Measurements from ENCODE around the gene PHACTR1. TPM values are rescaled to one million over a fixed set of nuclear protein-coding genes. Genes with fewer than 3 reads are reported as not detected.

PHACTR1 gene
- total RNA-seq, 5 donors from 2014 or later (not counting 1 experiment from before 2014, with no cell fraction given) = 0.63 to 2.6 (median 1.1) TPM

DNA sequence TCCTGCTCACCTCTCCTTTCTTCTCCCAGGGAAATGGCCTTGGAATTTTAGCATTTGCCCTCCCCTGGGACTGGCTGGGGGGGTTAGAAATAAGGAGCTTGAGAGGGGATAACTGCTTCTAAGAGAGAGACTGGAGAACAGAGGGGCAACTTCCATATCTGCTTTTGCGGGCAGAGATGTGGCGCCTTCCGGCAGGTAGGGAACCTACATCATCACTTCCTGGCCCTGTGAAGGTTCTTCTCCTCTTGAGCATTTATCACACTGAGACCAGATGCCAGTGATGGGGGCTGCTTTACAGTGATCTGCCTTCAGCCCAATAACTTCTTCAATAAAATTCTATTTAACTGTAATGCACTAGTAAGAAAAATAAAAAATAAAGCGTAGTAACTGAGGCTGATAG lies 563.7 kb downstream of the PHACTR1 start:
- H3K4me1 ChIP-seq (ENCODE audit: control insufficient read depth in 1 of 2, extremely low read depth in 1 of 2, insufficient read depth in 2 of 2, low read length in 2 of 2) = peaks cover 4 to 6% of the 10 kb centered on the region in 2 experiments
- WGBS (ENCODE audit: insufficient coverage) = no CpG with 5 or more reads among the region's 4 CpGs
- ATAC-seq (replicated peaks in 1 of 4) (peak in 1 of 4 experiments; percentile 71), DNase-seq (peak in 4 of 35 experiments; percentile 7 to 29 (median 14))
- H3K4me3 ChIP-seq (ENCODE audit: control insufficient read depth in 1 of 2, extremely low read depth in 1 of 2, low read length in 1 of 2) = no peak overlapping the region
- ChIA-PET POLR2A (no interaction called here), CTCF (no interaction called here)
- no peaks in the 10 kb centered on the region for H3K36me3 ChIP-seq (ENCODE audit: control insufficient read depth in 2 of 2, extremely low read depth in 1 of 2, insufficient read depth in 1 of 2, low read length in 1 of 2)
- no peak overlapping the region for H3K27ac ChIP-seq (ENCODE audit: low read length)
- Mint-ChIP-seq H3K36me3 (peaks cover 14% of the 10 kb centered on the region), H3K9me3 (no peaks in the 10 kb centered on the region), H3K4me3 (no peak overlapping the region), H3K27me3 (no peaks in the 10 kb centered on the region), H3K27ac (no peak overlapping the region), H3K4me1 (peaks cover 4 to 5% (median 5%) of the 10 kb centered on the region in 3 donors)
- H3K9me3 ChIP-seq = no peaks in the 10 kb centered on the region
- H3K27me3 ChIP-seq (replicated peaks in 1 of 2; ENCODE audit: control insufficient read depth in 2 of 2, extremely low read depth in 1 of 2, insufficient read depth in 2 of 2, low read length in 1 of 2) = no peaks in the 10 kb centered on the region

DNA sequence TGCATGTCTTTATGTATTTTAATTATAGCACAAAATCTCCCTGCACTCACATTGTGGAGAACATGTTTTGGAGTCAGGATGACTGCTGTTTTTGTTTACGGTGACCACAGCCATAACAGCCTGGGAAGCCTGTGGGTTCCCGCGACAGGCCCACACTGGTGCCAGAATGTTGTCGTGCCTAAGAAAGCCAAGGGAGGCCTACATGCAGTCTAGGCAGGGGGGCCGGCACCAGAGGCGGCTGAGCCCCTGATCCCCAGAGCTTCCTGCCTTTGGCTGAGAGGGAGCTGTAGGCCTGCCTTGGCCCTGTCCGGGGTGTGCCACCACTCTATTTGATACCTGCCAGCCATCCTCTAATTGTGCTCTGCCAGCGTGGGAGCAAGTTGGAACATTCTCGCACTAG lies 565.1 kb downstream of the PHACTR1 start:
- Mint-ChIP-seq H3K4me1 (peaks cover 2 to 5% (median 5%) of the 10 kb centered on the region in 3 donors), H3K36me3 (peaks cover 22% of the 10 kb centered on the region)
- WGBS (ENCODE audit: insufficient coverage) = 96% methylated on average over 9 of the region's 9 CpGs

DNA sequence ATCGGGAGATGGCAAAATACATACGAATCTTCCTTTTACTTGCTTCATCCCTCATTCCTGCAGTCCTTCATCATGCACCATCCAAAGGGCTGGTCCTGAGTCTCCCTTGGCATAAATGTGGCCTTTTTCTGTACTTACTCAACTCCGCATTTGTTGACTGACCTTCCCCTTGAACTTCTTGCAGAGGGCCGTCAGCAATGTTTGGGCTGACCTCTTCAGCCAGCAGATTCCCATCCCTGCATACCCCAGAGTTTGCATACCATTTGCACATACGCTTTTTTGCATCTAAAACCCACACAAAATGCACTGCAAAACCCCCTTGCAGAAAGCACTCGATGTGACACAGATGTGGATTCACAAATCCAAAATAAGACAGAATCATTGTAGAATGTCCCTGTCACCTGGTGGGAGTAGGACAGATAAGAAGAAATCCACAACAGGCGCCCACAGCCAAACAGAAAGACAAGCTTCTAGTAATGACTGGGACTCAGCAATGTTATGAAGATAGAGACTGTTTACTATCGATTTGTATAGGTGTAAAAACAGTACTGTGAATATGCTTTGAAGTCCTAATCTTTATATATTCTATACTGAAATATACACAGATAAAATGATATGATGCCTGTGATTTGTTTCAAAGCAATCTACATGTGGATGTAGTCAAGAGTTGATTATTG lies 566.0 kb downstream of the PHACTR1 start:
- no peak overlapping the region for H3K4me3 Mint-ChIP-seq
- POLR2A ChIA-PET = no interaction called here
- no peak for ATAC-seq (replicated peaks in 1 of 4)
- DNase-seq = no peak
- Histone ChIP-seq H3K4me1 (ENCODE audit: control insufficient read depth in 1 of 2, extremely low read depth in 1 of 2, insufficient read depth in 2 of 2, low read length in 2 of 2) (peaks cover 4 to 6% of the 10 kb centered on the region in 2 experiments), H3K36me3 (ENCODE audit: control insufficient read depth in 2 of 2, extremely low read depth in 1 of 2, insufficient read depth in 1 of 2, low read length in 1 of 2) (no peaks in the 10 kb centered on the region), H3K4me3 (ENCODE audit: control insufficient read depth in 1 of 2, extremely low read depth in 1 of 2, low read length in 1 of 2) (no peak overlapping the region), H3K27me3 (replicated peaks in 1 of 2; ENCODE audit: control insufficient read depth in 2 of 2, extremely low read depth in 1 of 2, insufficient read depth in 2 of 2, low read length in 1 of 2) (no peaks in the 10 kb centered on the region), H3K27ac (ENCODE audit: low read length) (no peak overlapping the region), H3K9me3 (no peaks in the 10 kb centered on the region)
- no peak overlapping the region for H3K27ac Mint-ChIP-seq
- 95% methylated on average over 2 of the region's 8 CpGs for WGBS (ENCODE audit: insufficient coverage)
- no peaks in the 10 kb centered on the region for H3K27me3 Mint-ChIP-seq
- peaks cover 19% of the 10 kb centered on the region for H3K36me3 Mint-ChIP-seq
- peaks cover 2 to 5% (median 5%) of the 10 kb centered on the region in 3 donors for H3K4me1 Mint-ChIP-seq
- CTCF ChIA-PET = no interaction called here
- H3K9me3 Mint-ChIP-seq = peaks cover 0 to 10% (median 6%) of the 10 kb centered on the region in 3 donors

More for the DNA sequence above, 565.1 kb downstream of the PHACTR1 start:
- DNase-seq = no peak
- peaks cover 4 to 6% of the 10 kb centered on the region in 2 experiments for H3K4me1 ChIP-seq (ENCODE audit: control insufficient read depth in 1 of 2, extremely low read depth in 1 of 2, insufficient read depth in 2 of 2, low read length in 2 of 2)
- H3K36me3 ChIP-seq (ENCODE audit: control insufficient read depth in 2 of 2, extremely low read depth in 1 of 2, insufficient read depth in 1 of 2, low read length in 1 of 2) = no peaks in the 10 kb centered on the region
- no peak overlapping the region for H3K4me3 Mint-ChIP-seq
- no peak overlapping the region for H3K4me3 ChIP-seq (ENCODE audit: control insufficient read depth in 1 of 2, extremely low read depth in 1 of 2, low read length in 1 of 2)
- no peaks in the 10 kb centered on the region for H3K27me3 ChIP-seq (replicated peaks in 1 of 2; ENCODE audit: control insufficient read depth in 2 of 2, extremely low read depth in 1 of 2, insufficient read depth in 2 of 2, low read length in 1 of 2)
- no peak overlapping the region for H3K27ac Mint-ChIP-seq
- ATAC-seq (replicated peaks in 1 of 4) = no peak
- ChIA-PET POLR2A (no interaction called here), CTCF (no interaction called here)
- H3K27ac ChIP-seq (ENCODE audit: low read length) = no peak overlapping the region
- H3K27me3 Mint-ChIP-seq = no peaks in the 10 kb centered on the region
- H3K9me3 Mint-ChIP-seq = peaks cover 0 to 10% (median 0%) of the 10 kb centered on the region in 3 donors
- H3K9me3 ChIP-seq = no peaks in the 10 kb centered on the region

GRCh38 chr6:13283331-13283730 lies 566.8 kb downstream of the PHACTR1 start:
- Histone ChIP-seq H3K4me3 (ENCODE audit: control insufficient read depth in 1 of 2, extremely low read depth in 1 of 2, low read length in 1 of 2) (no peak overlapping the region), H3K9me3 (no peaks in the 10 kb centered on the region), H3K36me3 (ENCODE audit: control insufficient read depth in 2 of 2, extremely low read depth in 1 of 2, insufficient read depth in 1 of 2, low read length in 1 of 2) (no peaks in the 10 kb centered on the region), H3K27ac (ENCODE audit: low read length) (no peak overlapping the region), H3K4me1 (ENCODE audit: control insufficient read depth in 1 of 2, extremely low read depth in 1 of 2, insufficient read depth in 2 of 2, low read length in 2 of 2) (peaks cover 4 to 6% of the 10 kb centered on the region in 2 experiments), H3K27me3 (replicated peaks in 1 of 2; ENCODE audit: control insufficient read depth in 2 of 2, extremely low read depth in 1 of 2, insufficient read depth in 2 of 2, low read length in 1 of 2) (no peaks in the 10 kb centered on the region)
- Mint-ChIP-seq H3K27me3 (no peaks in the 10 kb centered on the region), H3K4me3 (no peak overlapping the region), H3K36me3 (peaks cover 21% of the 10 kb centered on the region), H3K4me1 (peaks cover 0 to 5% (median 5%) of the 10 kb centered on the region in 3 donors), H3K27ac (no peak overlapping the region), H3K9me3 (peaks cover 0 to 10% (median 8%) of the 10 kb centered on the region in 3 donors)
- WGBS (ENCODE audit: insufficient coverage) = 97% methylated on average over 11 of the region's 14 CpGs
- DNase-seq (no peak), ATAC-seq (replicated peaks in 1 of 4) (no peak)
- CTCF ChIA-PET = no interaction called here
- POLR2A ChIA-PET = no interaction called here

DNA sequence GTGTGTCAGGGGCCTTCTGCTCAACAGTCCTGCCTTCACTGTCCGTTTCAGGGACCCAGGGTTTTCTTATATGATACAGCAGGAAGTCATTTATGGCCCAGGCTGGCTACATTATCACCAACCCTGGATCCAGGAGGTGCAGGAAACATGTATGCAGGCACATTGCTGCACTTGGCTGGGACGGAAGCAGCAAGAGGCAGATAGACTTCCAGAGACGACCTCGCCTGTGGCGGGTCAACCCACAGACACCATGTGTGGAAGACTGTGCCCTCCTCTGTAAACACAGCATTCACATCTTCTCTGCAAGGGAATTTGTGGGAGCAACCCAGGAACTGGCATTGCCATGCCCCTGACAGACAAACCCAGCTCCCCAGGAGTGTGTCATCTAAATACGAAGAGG lies 568.1 kb downstream of the PHACTR1 start:
- POLR2A ChIA-PET = no interaction called here
- WGBS (ENCODE audit: insufficient coverage) = 83% methylated on average over 5 of the region's 6 CpGs
- no peaks in the 10 kb centered on the region for H3K27me3 ChIP-seq (replicated peaks in 1 of 2; ENCODE audit: control insufficient read depth in 2 of 2, extremely low read depth in 1 of 2, insufficient read depth in 2 of 2, low read length in 1 of 2)
- H3K27me3 Mint-ChIP-seq = no peaks in the 10 kb centered on the region
- H3K4me1 ChIP-seq (ENCODE audit: control insufficient read depth in 1 of 2, extremely low read depth in 1 of 2, insufficient read depth in 2 of 2, low read length in 2 of 2) = peaks cover 4 to 6% of the 10 kb centered on the region in 2 experiments
- ATAC-seq (replicated peaks in 1 of 4) (no peak), DNase-seq (no peak)
- no peaks in the 10 kb centered on the region for H3K36me3 ChIP-seq (ENCODE audit: control insufficient read depth in 2 of 2, extremely low read depth in 1 of 2, insufficient read depth in 1 of 2, low read length in 1 of 2)
- H3K27ac ChIP-seq (ENCODE audit: low read length) = no peak overlapping the region
- H3K4me3 ChIP-seq (ENCODE audit: control insufficient read depth in 1 of 2, extremely low read depth in 1 of 2, low read length in 1 of 2) = no peak overlapping the region
- CTCF ChIA-PET = no interaction called here
- H3K4me3 Mint-ChIP-seq = no peak overlapping the region
- peaks cover 0 to 10% (median 9%) of the 10 kb centered on the region in 3 donors for H3K9me3 Mint-ChIP-seq
- peaks cover 0 to 5% (median 4%) of the 10 kb centered on the region in 3 donors for H3K4me1 Mint-ChIP-seq
- no peaks in the 10 kb centered on the region for H3K9me3 ChIP-seq
- peaks cover 31% of the 10 kb centered on the region for H3K36me3 Mint-ChIP-seq
- H3K27ac Mint-ChIP-seq = no peak overlapping the region

DNA sequence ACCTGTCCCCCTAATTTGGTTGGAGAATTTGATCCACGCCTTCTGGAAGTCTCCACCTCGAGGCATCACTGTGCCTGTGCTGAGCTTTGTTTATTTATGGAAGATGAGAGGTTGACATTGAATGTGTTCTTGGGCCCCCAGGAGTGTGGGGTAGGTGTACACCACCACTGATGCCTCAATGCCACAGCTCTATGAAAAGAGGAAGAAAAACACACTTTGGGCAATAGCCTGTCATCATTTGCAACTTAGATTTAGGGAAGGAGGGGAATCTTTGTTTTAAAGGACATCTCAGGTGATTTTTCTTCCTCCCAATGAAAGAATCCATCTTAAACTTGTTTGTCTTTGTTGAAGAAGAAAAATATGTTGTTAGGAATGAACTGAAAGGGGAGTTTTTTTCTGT lies 569.1 kb downstream of the PHACTR1 start:
- no peaks in the 10 kb centered on the region for H3K36me3 ChIP-seq (ENCODE audit: control insufficient read depth in 2 of 2, extremely low read depth in 1 of 2, insufficient read depth in 1 of 2, low read length in 1 of 2)
- CTCF ChIA-PET = interaction anchor here in 1 of 2 donors (0.7 kb wide), 1 partner anchor 872 kb away, joined by 3 read pairs; no protein-coding TSS in a partner anchor

More for the DNA sequence above, 569.1 kb downstream of the PHACTR1 start:
- H3K4me1 ChIP-seq (ENCODE audit: control insufficient read depth in 1 of 2, extremely low read depth in 1 of 2, insufficient read depth in 2 of 2, low read length in 2 of 2) = peaks cover 0 to under 1% of the 10 kb centered on the region in 2 experiments
- no peaks in the 10 kb centered on the region for H3K9me3 ChIP-seq
- no peak overlapping the region for H3K27ac Mint-ChIP-seq
- DNase-seq (no peak), ATAC-seq (replicated peaks in 1 of 4) (no peak)
- H3K27ac ChIP-seq (ENCODE audit: low read length) = no peak overlapping the region
- POLR2A ChIA-PET = no interaction called here
- peaks cover 0 to 2% (median 0%) of the 10 kb centered on the region in 3 donors for H3K4me1 Mint-ChIP-seq
- H3K27me3 Mint-ChIP-seq = no peaks in the 10 kb centered on the region
- H3K36me3 Mint-ChIP-seq = peaks cover 38% of the 10 kb centered on the region
- peaks cover 0 to 12% (median 9%) of the 10 kb centered on the region in 3 donors for H3K9me3 Mint-ChIP-seq
- H3K27me3 ChIP-seq (replicated peaks in 1 of 2; ENCODE audit: control insufficient read depth in 2 of 2, extremely low read depth in 1 of 2, insufficient read depth in 2 of 2, low read length in 1 of 2) = no peaks in the 10 kb centered on the region
- H3K4me3 ChIP-seq (ENCODE audit: control insufficient read depth in 1 of 2, extremely low read depth in 1 of 2, low read length in 1 of 2) = no peak overlapping the region
- no peak overlapping the region for H3K4me3 Mint-ChIP-seq
- WGBS (ENCODE audit: insufficient coverage) = 66% methylated on average over 2 of the region's 2 CpGs
